Testis (tissue), 2 donors: Measurements from ENCODE around the gene HNRNPDL.

Experiments used
- POLR2A ChIP-seq: fragments of 450-650 bp; IDR thresholded peaks from one replicate; pipeline ENCODE4 v1.6.1; 2017; ENCODE audit warnings: antibody characterized with exemption, mild to moderate bottlenecking, moderate library complexity
- TF ChIP-seq, protein P1 (sequence below), 3 experiments: fragments of 450-650 bp in 2 of 3; fragments of 200-600 bp in 1 of 3; sonication (generic) in 1 of 3; IDR thresholded peaks; one replicate each; pipeline ENCODE4 v1.5.1; 2016 to 2019; ENCODE audit warnings: antibody characterized with exemption in 3 of 3, mild to moderate bottlenecking in 2 of 3, moderate library complexity in 1 of 3

DNA sequence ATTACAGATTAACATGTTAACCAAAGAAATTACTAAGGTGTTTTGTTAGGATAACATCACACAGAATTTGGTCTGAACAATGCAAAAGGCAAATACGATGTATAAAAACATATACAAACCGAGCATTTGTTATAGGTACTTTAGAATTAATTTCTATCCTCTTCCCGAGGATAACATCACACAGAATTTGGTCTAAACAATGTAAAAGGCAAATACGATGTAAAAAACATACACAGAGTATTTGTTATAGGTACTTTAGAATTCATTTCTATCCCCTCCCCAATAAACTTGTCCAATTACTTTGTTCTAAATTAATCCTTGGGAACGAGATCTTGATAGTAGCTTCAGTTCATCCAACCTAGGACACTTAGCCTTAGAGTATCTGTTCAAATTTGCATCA is 7.6 kb downstream of the HNRNPDL start:
- TF ChIP-seq, protein P1, sequence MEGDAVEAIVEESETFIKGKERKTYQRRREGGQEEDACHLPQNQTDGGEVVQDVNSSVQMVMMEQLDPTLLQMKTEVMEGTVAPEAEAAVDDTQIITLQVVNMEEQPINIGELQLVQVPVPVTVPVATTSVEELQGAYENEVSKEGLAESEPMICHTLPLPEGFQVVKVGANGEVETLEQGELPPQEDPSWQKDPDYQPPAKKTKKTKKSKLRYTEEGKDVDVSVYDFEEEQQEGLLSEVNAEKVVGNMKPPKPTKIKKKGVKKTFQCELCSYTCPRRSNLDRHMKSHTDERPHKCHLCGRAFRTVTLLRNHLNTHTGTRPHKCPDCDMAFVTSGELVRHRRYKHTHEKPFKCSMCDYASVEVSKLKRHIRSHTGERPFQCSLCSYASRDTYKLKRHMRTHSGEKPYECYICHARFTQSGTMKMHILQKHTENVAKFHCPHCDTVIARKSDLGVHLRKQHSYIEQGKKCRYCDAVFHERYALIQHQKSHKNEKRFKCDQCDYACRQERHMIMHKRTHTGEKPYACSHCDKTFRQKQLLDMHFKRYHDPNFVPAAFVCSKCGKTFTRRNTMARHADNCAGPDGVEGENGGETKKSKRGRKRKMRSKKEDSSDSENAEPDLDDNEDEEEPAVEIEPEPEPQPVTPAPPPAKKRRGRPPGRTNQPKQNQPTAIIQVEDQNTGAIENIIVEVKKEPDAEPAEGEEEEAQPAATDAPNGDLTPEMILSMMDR (IDR thresholded peaks at IDR 0.05): no peak
- TF ChIP-seq POLR2A: no peak
